ENCODE results near the gene RAB26.

The RAB26 gene

DNA sequence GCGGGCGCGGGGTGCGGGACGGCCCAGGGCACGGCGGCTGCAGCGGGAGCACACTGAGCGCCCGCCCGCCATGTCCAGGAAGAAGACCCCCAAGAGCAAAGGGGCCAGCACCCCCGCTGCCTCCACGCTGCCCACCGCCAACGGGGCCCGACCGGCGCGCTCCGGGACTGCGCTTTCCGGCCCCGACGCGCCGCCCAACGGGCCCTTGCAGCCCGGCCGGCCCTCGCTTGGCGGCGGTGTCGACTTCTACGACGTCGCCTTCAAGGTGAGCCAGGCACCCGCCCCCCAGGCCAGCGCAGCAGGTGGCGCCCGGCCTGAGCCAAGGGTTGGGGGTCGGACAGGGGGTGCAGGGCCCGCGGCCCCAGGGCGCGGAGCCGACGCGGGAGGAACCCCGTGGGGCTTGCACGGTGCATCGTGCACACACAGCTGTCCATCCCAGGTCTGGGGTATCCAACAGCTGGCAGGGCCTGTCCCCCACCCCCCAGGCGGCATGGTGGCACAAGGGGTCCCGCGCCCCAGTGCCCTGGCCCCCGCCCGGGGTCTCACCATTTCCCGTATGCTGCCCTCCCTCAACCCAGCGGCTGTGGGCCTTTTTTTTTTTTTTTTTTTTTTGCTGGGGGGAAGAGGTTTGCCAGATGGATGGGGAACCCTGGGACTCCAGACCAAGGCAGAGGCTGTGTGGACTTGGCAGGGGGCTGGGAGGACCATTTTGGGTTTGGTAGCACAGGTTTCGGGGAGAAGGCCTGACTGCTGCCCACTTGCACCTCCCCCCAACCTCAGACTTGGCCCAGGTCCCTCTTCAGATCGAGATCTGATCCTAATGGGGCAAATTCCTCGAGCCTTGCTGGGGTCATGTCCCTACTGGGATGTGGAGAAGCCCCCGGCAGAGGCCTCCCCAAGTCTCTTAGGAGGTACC is 547 bp downstream of the RAB26 start (continued):
- TF ChIP-seq, protein P1, sequence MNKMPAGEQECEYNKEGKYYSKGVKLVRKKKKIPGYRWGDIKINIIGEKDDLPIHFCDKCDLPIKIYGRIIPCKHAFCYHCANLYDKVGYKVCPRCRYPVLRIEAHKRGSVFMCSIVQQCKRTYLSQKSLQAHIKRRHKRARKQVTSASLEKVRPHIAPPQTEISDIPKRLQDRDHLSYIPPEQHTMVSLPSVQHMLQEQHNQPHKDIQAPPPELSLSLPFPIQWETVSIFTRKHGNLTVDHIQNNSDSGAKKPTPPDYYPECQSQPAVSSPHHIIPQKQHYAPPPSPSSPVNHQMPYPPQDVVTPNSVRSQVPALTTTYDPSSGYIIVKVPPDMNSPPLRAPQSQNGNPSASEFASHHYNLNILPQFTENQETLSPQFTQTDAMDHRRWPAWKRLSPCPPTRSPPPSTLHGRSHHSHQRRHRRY (tag by site-specific recombination; IDR thresholded peaks at IDR 0.05): no peak
- TF ChIP-seq ZNF830 (tag by site-specific recombination; IDR thresholded peaks at IDR 0.05; ENCODE audit: low read depth) (no peak), ZNF658 (tag by site-specific recombination; IDR thresholded peaks at IDR 0.05) (no peak), SALL2 (tag by site-specific recombination; IDR thresholded peaks at IDR 0.05; ENCODE audit: borderline replicate concordance) (no peak), ZNF19 (tag by site-specific recombination; IDR thresholded peaks at IDR 0.05; ENCODE audit: low read depth) (no peak), ZBTB20 (tag by site-specific recombination; IDR thresholded peaks at IDR 0.05) (no peak; the same call in none of the 2 replicates), ZNF266 (tag by site-specific recombination; IDR thresholded peaks at IDR 0.05; ENCODE audit: low read depth) (no peak), ZNF555 (tag by site-specific recombination; conservative IDR thresholded peaks at IDR 0.05) (no peak), ZSCAN23 (tag by site-specific recombination; IDR thresholded peaks at IDR 0.05) (no peak), ZNF76 (tag by site-specific recombination; IDR thresholded peaks at IDR 0.05; ENCODE audit: borderline replicate concordance, low read depth) (no peak), ZBTB17 (tag by site-specific recombination; IDR thresholded peaks at IDR 0.05) (no peak), ZNF544 (tag by site-specific recombination; IDR thresholded peaks at IDR 0.05) (no peak), IKZF3 (tag by site-specific recombination; IDR thresholded peaks at IDR 0.05) (no peak), ZNF16 (tag by site-specific recombination; IDR thresholded peaks at IDR 0.05; ENCODE audit: low read depth) (no peak), ZNF433 (tag by site-specific recombination; IDR thresholded peaks at IDR 0.05; ENCODE audit: low read depth) (no peak), FEZF1 (tag by site-specific recombination; IDR thresholded peaks at IDR 0.05) (no peak), ZFHX2 (tag by site-specific recombination; conservative IDR thresholded peaks at IDR 0.05) (no peak), ZNF629 (tag by site-specific recombination; IDR thresholded peaks at IDR 0.05) (no peak), ZNF701 (tag by site-specific recombination; IDR thresholded peaks at IDR 0.05) (no peak), ZNF837 (tag by site-specific recombination; IDR thresholded peaks at IDR 0.05) (no peak), ZNF404 (tag by site-specific recombination; IDR thresholded peaks at IDR 0.05) (no peak), RBAK (tag by site-specific recombination; IDR thresholded peaks at IDR 0.05) (no peak), ZNF549 (tag by site-specific recombination; IDR thresholded peaks at IDR 0.05) (no peak), ZSCAN16 (tag by site-specific recombination; IDR thresholded peaks at IDR 0.05) (no peak), ZNF747 (tag by site-specific recombination; IDR thresholded peaks at IDR 0.05) (no peak)
- TF ChIP-seq, protein P2, sequence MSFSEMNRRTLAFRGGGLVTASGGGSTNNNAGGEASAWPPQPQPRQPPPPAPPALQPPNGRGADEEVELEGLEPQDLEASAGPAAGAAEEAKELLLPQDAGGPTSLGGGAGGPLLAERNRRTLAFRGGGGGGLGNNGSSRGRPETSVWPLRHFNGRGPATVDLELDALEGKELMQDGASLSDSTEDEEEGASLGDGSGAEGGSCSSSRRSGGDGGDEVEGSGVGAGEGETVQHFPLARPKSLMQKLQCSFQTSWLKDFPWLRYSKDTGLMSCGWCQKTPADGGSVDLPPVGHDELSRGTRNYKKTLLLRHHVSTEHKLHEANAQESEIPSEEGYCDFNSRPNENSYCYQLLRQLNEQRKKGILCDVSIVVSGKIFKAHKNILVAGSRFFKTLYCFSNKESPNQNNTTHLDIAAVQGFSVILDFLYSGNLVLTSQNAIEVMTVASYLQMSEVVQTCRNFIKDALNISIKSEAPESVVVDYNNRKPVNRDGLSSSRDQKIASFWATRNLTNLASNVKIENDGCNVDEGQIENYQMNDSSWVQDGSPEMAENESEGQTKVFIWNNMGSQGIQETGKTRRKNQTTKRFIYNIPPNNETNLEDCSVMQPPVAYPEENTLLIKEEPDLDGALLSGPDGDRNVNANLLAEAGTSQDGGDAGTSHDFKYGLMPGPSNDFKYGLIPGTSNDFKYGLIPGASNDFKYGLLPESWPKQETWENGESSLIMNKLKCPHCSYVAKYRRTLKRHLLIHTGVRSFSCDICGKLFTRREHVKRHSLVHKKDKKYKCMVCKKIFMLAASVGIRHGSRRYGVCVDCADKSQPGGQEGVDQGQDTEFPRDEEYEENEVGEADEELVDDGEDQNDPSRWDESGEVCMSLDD (tag by site-specific recombination; IDR thresholded peaks at IDR 0.05): peak; percentile 80; the same call in 1 of the 2 replicates
- TF ChIP-seq, protein P3, sequence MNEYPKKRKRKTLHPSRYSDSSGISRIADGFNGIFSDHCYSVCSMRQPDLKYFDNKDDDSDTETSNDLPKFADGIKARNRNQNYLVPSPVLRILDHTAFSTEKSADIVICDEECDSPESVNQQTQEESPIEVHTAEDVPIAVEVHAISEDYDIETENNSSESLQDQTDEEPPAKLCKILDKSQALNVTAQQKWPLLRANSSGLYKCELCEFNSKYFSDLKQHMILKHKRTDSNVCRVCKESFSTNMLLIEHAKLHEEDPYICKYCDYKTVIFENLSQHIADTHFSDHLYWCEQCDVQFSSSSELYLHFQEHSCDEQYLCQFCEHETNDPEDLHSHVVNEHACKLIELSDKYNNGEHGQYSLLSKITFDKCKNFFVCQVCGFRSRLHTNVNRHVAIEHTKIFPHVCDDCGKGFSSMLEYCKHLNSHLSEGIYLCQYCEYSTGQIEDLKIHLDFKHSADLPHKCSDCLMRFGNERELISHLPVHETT (tag by site-specific recombination; IDR thresholded peaks at IDR 0.05): no peak
- TF ChIP-seq, protein P4, sequence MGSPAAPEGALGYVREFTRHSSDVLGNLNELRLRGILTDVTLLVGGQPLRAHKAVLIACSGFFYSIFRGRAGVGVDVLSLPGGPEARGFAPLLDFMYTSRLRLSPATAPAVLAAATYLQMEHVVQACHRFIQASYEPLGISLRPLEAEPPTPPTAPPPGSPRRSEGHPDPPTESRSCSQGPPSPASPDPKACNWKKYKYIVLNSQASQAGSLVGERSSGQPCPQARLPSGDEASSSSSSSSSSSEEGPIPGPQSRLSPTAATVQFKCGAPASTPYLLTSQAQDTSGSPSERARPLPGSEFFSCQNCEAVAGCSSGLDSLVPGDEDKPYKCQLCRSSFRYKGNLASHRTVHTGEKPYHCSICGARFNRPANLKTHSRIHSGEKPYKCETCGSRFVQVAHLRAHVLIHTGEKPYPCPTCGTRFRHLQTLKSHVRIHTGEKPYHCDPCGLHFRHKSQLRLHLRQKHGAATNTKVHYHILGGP (tag by site-specific recombination; IDR thresholded peaks at IDR 0.05): no peak
- TF ChIP-seq, protein P5, sequence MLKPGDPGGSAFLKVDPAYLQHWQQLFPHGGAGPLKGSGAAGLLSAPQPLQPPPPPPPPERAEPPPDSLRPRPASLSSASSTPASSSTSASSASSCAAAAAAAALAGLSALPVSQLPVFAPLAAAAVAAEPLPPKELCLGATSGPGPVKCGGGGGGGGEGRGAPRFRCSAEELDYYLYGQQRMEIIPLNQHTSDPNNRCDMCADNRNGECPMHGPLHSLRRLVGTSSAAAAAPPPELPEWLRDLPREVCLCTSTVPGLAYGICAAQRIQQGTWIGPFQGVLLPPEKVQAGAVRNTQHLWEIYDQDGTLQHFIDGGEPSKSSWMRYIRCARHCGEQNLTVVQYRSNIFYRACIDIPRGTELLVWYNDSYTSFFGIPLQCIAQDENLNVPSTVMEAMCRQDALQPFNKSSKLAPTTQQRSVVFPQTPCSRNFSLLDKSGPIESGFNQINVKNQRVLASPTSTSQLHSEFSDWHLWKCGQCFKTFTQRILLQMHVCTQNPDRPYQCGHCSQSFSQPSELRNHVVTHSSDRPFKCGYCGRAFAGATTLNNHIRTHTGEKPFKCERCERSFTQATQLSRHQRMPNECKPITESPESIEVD (tag by site-specific recombination; IDR thresholded peaks at IDR 0.05): no peak
- TF ChIP-seq, protein P6, sequence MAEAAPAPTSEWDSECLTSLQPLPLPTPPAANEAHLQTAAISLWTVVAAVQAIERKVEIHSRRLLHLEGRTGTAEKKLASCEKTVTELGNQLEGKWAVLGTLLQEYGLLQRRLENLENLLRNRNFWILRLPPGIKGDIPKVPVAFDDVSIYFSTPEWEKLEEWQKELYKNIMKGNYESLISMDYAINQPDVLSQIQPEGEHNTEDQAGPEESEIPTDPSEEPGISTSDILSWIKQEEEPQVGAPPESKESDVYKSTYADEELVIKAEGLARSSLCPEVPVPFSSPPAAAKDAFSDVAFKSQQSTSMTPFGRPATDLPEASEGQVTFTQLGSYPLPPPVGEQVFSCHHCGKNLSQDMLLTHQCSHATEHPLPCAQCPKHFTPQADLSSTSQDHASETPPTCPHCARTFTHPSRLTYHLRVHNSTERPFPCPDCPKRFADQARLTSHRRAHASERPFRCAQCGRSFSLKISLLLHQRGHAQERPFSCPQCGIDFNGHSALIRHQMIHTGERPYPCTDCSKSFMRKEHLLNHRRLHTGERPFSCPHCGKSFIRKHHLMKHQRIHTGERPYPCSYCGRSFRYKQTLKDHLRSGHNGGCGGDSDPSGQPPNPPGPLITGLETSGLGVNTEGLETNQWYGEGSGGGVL (tag by site-specific recombination; IDR thresholded peaks at IDR 0.05): no peak

Measured in HEK293 (cell line).